NB4 (cell line): ENCODE measurements around the gene OBSCN.

Source experiments
- CTCF ChIP-seq: IDR thresholded peaks from one replicate; pipeline ENCODE4 v1.5.1; 2012; ENCODE audit warnings: low read depth, low read length
- POLR2A ChIP-seq: IDR thresholded peaks from 2 replicates; pipeline ENCODE4 v1.6.1; 2011; ENCODE audit warnings: mild to moderate bottlenecking; ENCODE audit not compliant: insufficient read length; ENCODE audit errors: extremely low read depth

DNA sequence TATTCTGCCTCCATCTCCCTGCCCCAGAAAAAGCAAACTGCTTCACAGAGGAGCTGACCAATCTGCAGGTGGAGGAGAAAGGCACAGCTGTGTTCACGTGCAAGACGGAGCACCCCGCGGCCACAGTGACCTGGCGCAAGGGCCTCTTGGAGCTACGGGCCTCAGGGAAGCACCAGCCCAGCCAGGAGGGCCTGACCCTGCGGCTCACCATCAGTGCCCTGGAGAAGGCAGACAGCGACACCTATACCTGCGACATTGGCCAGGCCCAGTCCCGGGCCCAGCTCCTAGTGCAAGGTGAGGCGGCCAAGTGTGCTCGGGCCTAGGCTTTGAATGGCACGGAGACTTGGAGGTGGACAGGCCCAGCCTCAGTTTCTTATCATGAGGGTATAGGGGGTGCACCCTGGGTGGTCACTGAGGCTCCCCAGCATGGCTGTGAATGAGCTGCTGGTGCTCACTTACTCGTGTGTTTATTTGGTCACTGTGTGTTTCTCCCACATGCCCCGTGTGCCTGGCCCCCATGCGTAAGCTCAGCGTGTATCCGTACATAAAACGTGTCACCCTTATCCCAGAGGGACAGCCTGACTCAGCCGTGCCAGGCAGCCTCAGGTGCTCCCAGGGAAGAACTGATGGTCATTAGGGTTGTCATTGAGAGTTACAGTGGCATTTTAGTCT lies 75.8 kb downstream of the OBSCN start:
- no peak for TF ChIP-seq CTCF
- TF ChIP-seq POLR2A = no peak
